NCI-H1092 (cell line): ENCODE data around the gene CGB7.

Experiments used
- DNase-seq: peaks from one replicate; lab custom pipeline; 2025; lab: John Stamatoyannopoulos, UW

The CGB7 gene

DNA sequence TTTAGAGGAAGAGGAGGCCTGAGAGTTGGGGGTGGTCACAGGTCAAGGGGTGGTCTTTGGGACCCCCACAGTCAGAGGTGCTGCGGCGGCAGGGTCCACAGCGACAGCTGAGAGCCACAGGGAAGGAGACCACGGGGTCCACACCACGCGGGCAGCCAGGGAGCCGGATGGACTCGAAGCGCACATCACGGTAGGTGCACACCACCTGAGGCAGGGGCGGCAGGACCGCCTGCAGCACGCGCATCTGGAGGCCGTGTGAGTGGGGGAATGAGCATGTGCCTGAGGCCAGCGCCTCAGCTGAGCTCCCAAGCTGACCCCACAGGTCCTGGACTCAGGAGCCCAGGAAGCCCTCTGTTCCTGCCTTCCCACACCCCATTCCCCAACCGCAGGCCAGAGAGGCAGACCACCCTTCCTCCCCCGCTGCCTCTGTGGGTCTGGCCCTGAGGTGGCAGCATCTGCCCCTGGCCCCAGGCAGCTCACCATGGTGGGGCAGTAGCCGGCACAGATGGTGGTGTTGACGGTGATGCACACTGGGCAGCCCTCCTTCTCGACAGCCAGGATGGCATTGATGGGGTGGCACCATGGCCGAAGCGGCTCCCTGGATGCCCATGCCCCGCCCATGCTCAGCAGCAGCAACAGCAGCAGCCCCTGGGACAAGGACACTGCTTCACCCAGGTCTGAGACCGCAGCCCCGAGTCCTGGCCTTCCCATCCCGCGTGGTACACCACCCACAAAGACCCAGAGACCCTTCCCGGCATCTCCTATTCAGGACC lies 41.3 kb downstream of the CGB7 start:
- DNase-seq, result no peak

- DNase-seq, result no peak
Observed at GRCh38 chr19:49014870-49015255, 42.7 kb downstream of the CGB7 start.

DNA sequence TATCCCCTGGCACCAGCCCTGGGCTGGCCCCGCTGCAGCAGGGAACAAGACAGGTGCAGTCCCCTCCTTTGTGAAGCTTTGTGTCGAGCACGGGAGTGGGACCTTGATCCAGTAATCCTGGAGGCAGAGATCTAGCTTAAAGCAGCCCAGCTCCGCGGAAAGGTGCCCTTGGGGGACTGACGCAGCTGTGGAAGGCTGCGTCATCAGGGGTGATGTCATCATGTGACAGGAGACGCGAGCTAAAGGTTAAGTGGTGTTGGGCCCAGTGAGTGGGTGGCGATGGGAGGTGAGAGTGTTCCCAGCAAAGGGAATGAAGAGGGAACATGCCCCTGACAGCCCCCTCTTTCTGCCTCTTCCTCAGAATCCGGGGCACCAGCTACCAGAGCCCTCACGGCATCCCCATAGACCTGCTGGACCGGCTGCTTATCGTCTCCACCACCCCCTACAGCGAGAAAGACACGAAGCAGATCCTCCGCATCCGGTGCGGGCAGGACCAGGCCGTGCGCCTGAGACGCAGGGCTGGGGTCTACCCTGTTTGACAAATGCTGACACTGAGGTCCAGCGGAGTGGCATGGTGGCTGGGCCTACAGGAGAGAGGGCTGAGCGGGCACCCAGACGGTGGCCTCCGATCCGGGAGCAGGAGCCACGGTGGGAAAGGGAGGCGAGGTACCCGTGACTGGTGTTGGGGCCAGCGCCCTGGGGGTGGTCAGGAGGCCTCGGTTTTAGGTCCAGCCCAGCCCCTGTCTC lies 43.3 kb downstream of the CGB7 start:
- DNase-seq, result no peak

- no peak for DNase-seq
Observed at GRCh38 chr19:49011194-49011593, 46.4 kb downstream of the CGB7 start.

DNA sequence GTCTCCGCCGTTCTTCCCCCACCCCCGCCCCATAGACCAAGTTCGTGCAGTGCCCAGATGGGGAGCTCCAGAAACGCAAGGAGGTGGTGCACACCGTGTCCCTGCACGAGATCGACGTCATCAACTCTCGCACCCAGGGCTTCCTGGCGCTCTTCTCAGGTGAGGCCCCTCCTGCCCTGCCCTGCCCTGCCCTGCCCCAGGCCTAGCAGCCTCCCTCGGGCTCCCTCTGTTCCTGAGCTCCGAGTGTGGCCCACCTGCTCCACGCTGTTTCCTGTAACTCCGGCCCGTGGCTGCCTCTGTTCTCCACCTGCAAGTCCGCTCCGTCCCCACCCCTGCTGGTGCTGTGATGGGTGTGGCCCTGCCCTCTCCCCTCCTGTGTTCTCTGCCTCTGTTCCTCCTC lies 47.1 kb downstream of the CGB7 start:
- no peak for DNase-seq

DNA sequence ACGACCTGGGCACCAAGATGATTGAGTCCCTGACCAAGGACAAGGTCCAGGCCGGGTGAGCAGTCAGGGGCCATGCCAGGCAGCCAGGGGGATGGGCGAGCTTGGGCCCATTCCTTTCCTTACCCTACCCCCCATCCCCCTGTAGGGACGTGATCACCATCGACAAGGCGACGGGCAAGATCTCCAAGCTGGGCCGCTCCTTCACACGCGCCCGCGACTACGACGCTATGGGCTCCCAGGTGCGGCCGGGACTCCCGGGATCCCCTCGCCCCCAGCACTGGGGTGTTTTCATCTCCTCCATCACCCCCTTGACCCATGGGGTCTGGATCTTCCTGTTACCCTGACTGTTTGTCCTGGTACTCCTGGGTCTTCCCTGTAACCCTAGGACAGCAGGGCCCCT lies 47.7 kb downstream of the CGB7 start:
- DNase-seq, result no peak

GRCh38 chr19:49006905-49007304 lies 50.6 kb downstream of the CGB7 start:
- no peak for DNase-seq

DNA sequence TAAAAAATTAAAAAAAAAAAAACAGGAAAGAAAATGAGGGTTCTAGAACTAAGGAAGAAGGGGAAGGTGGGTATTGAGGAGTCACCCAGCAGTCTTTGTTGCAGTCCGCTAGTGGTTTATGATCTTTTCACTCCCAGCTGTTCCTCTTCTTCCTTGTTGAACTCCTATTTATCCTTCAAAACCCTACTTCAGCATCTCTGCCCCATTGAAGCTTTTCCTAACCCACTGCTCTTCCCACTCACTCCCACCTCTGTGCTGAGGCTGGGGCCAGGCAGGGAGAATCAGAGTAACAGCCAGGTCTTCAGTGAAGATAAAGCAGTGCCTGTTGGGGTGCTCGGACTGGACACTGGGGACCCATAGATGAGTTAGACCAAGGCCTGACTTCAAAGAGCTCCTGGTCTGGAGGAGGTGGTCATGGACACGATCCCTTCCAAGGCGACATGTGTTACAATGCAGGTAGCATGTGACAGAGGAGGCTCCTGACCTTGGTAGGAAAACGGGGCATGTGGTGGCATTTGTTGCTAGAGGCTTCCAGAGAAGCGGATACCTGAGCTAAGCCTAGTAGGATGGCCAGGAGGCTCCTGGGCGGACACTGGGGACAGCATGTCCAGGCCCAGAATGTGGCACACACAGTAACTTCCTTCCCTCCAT lies 52.5 kb downstream of the CGB7 start:
- no peak for DNase-seq
